ENCODE data around the gene FGFRL1. TPM values are rescaled to one million over a fixed set of nuclear protein-coding genes. Genes with fewer than 3 reads are reported as not detected.

FGFRL1 gene
- total and polyA plus RNA-seq, 2 of the 13 experiments (the other 11 are each of a cell fraction or from before 2014, with no cell fraction given), result 19.1 to 30.6 TPM

- TF ChIP-seq ZNF800 (CRISPR knock-in tag; IDR thresholded peaks at IDR 0.05), result peak; percentile 89
- peak; percentile 69; the same call in 1 of the 2 replicates for TF ChIP-seq ZNF549 (CRISPR knock-in tag; IDR thresholded peaks at IDR 0.05)
- no peak for TF ChIP-seq NKX3-1 (CRISPR knock-in tag; IDR thresholded peaks at IDR 0.05)
- TF ChIP-seq TCF7 (IDR thresholded peaks at IDR 0.05; ENCODE audit: low read depth), result no peak
- no peak for TF ChIP-seq ZNF709 (CRISPR knock-in tag; IDR thresholded peaks at IDR 0.05)
- TF ChIP-seq XRCC5 (optimal IDR thresholded peaks at IDR 0.05; ENCODE audit: low read length), result peak; percentile 71
- TF ChIP-seq TMF1 (CRISPR knock-in tag; IDR thresholded peaks at IDR 0.05; ENCODE audit: low read depth), result peak; percentile 60; the same call in 1 of the 2 replicates
- TF ChIP-seq ZGPAT (CRISPR knock-in tag; IDR thresholded peaks at IDR 0.05), result peak; percentile 54; the same call in 1 of the 2 replicates
- no peak for TF ChIP-seq TIGD3 (CRISPR knock-in tag; IDR thresholded peaks at IDR 0.05; ENCODE audit: borderline replicate concordance)
- TF ChIP-seq PHB2 (IDR thresholded peaks at IDR 0.05; ENCODE audit: partially characterized antibody), result no peak
- peak; percentile 20; the same call in 1 of the 2 replicates for TF ChIP-seq ZMYM4 (CRISPR knock-in tag; IDR thresholded peaks at IDR 0.05)
- peak; percentile 84 for TF ChIP-seq ZNF142 (CRISPR knock-in tag; IDR thresholded peaks at IDR 0.05)
- TF ChIP-seq AKAP8 (CRISPR knock-in tag; IDR thresholded peaks at IDR 0.05), result peak; percentile 98; the same call in 1 of the 2 replicates
- peak; percentile 73; the same call in 1 of the 2 replicates for TF ChIP-seq ZFP91 (CRISPR knock-in tag; IDR thresholded peaks at IDR 0.05; ENCODE audit: borderline replicate concordance)
- TF ChIP-seq ZSCAN29 (CRISPR knock-in tag; conservative IDR thresholded peaks at IDR 0.05), result peak; percentile 74; the same call in 1 of the 2 replicates
- peak; percentile 91 for TF ChIP-seq RAD21 (CRISPR knock-in tag; IDR thresholded peaks at IDR 0.05)
- no peak for TF ChIP-seq ERF (CRISPR knock-in tag; IDR thresholded peaks at IDR 0.05)
These were observed 24.4 kb upstream of the FGFRL1 start, which contains the start of gene IDUA (continued) for GRCh38 chr4:986879-987623.

Measured in HepG2 (cell line).